SK-N-SH treated with all-trans-retinoic acid at 6 μM for 48 hours (cell line): Measurements from ENCODE around the gene DRD2.

Experiments
- ATAC-seq: fragments of 200-7000 bp; cut with Tn5 transposase; 3 replicates; pipeline ENCODE4 v1.9.1; 2020; ENCODE audit warnings: mild to moderate bottlenecking, moderate library complexity
- ARNTL ChIP-seq: fragments of 450-650 bp; formaldehyde crosslinking; IDR thresholded peaks from 2 replicates; pipeline ENCODE4 v1.5.0; 2020; ENCODE audit warnings: low read depth, mild to moderate bottlenecking, moderate library complexity, borderline replicate concordance
- BACH2 ChIP-seq: fragments of 250-450 bp; sonication (Bioruptor Pico); IDR thresholded peaks from 2 replicates; pipeline ENCODE4 v1.9.0; 2021; ENCODE audit warnings: mild to moderate bottlenecking, borderline replicate concordance
- CSDC2 ChIP-seq: fragments of 250-450 bp; sonication (Bioruptor Pico); IDR thresholded peaks from 2 replicates; pipeline ENCODE4 v1.5.0; 2020; ENCODE audit warnings: mild to moderate bottlenecking, moderate library complexity
- ESRRG ChIP-seq: fragments of 250-450 bp; sonication (Bioruptor Pico); IDR thresholded peaks from 2 replicates; pipeline ENCODE4 v1.6.1; 2021; ENCODE audit warnings: mild to moderate bottlenecking
- GLIS3 ChIP-seq: fragments of 250-450 bp; sonication (Bioruptor Pico); IDR thresholded peaks from 2 replicates; pipeline ENCODE4 v1.5.0; 2020; ENCODE audit warnings: mild to moderate bottlenecking, moderate library complexity
- ISL1 ChIP-seq: fragments of 250-450 bp; sonication (Bioruptor Pico); IDR thresholded peaks from 2 replicates; pipeline ENCODE4 v2.1.2; 2022; ENCODE audit warnings: mild to moderate bottlenecking, moderate library complexity
- OSR1 ChIP-seq: fragments of 250-450 bp; sonication (Bioruptor Pico); IDR thresholded peaks from 2 replicates; pipeline ENCODE4 v1.8.0; 2022; ENCODE audit warnings: moderate library complexity, mild to moderate bottlenecking, inconsistent platforms
- PPARA ChIP-seq: fragments of 250-450 bp; sonication (Bioruptor Pico); IDR thresholded peaks from 2 replicates; pipeline ENCODE4 v1.5.0; 2020; ENCODE audit warnings: mild to moderate bottlenecking, borderline replicate concordance
- RARB ChIP-seq: fragments of 250-450 bp; sonication (Bioruptor Pico); IDR thresholded peaks from 2 replicates; pipeline ENCODE4 v1.8.0; 2021; ENCODE audit warnings: mild to moderate bottlenecking, moderate library complexity
- SNAI2 ChIP-seq: fragments of 250-450 bp; sonication (Bioruptor Pico); IDR thresholded peaks from 2 replicates; pipeline ENCODE4 v1.5.0; 2020; ENCODE audit warnings: mild to moderate bottlenecking, moderate library complexity
- TCF4 ChIP-seq: fragments of 250-450 bp; sonication (Bioruptor Pico); IDR thresholded peaks from 2 replicates; pipeline ENCODE4 v1.8.0; 2021; ENCODE audit warnings: mild to moderate bottlenecking, moderate library complexity, borderline replicate concordance
- TOX ChIP-seq: fragments of 250-450 bp; sonication (Bioruptor Pico); IDR thresholded peaks from 2 replicates; pipeline ENCODE4 v1.8.0; 2021; ENCODE audit warnings: mild to moderate bottlenecking, moderate library complexity, borderline replicate concordance
- ZC3H10 ChIP-seq: fragments of 250-450 bp; sonication (Bioruptor Pico); IDR thresholded peaks from 2 replicates; pipeline ENCODE4 v1.5.1; 2021; ENCODE audit warnings: mild to moderate bottlenecking, moderate library complexity
- ZFP3 ChIP-seq: fragments of 250-450 bp; sonication (Bioruptor Pico); IDR thresholded peaks from 2 replicates; pipeline ENCODE4 v1.5.0; 2020; ENCODE audit warnings: mild to moderate bottlenecking, moderate library complexity
- ZFP30 ChIP-seq: fragments of 450-650 bp; formaldehyde crosslinking; IDR thresholded peaks from 2 replicates; pipeline ENCODE4 v1.5.0; 2022; ENCODE audit warnings: mild to moderate bottlenecking, moderate library complexity
- ZNF565 ChIP-seq: fragments of 450-650 bp; formaldehyde crosslinking; conservative IDR thresholded peaks from 2 replicates; pipeline ENCODE4 v1.5.0; 2020; ENCODE audit warnings: low read depth, mild to moderate bottlenecking, moderate library complexity
- ZNF8 ChIP-seq: fragments of 450-650 bp; formaldehyde crosslinking; IDR thresholded peaks from 2 replicates; pipeline ENCODE4 v1.5.0; 2020; ENCODE audit warnings: mild to moderate bottlenecking, moderate library complexity
- TF ChIP-seq, protein P1 (sequence below): fragments of 250-450 bp; sonication (Bioruptor Pico); IDR thresholded peaks from 2 replicates; pipeline ENCODE4 v1.8.0; 2020; ENCODE audit warnings: mild to moderate bottlenecking, moderate library complexity, borderline replicate concordance
- TF ChIP-seq, protein P2 (sequence below): fragments of 250-450 bp; sonication (Bioruptor Pico); IDR thresholded peaks from 2 replicates; pipeline ENCODE4 v1.5.1; 2020; ENCODE audit warnings: low read depth, mild to moderate bottlenecking, moderate library complexity
- TF ChIP-seq, protein P3 (sequence below): fragments of 250-450 bp; sonication (Bioruptor Pico); IDR thresholded peaks from 2 replicates; pipeline ENCODE4 v1.5.1; 2021; ENCODE audit warnings: mild to moderate bottlenecking, moderate library complexity
- TF ChIP-seq, protein P4 (sequence below): fragments of 250-450 bp; sonication (Bioruptor Pico); IDR thresholded peaks from 2 replicates; pipeline ENCODE4 v1.8.0; 2021; ENCODE audit warnings: low read depth, mild to moderate bottlenecking, moderate library complexity, borderline replicate concordance

DRD2 gene

DNA sequence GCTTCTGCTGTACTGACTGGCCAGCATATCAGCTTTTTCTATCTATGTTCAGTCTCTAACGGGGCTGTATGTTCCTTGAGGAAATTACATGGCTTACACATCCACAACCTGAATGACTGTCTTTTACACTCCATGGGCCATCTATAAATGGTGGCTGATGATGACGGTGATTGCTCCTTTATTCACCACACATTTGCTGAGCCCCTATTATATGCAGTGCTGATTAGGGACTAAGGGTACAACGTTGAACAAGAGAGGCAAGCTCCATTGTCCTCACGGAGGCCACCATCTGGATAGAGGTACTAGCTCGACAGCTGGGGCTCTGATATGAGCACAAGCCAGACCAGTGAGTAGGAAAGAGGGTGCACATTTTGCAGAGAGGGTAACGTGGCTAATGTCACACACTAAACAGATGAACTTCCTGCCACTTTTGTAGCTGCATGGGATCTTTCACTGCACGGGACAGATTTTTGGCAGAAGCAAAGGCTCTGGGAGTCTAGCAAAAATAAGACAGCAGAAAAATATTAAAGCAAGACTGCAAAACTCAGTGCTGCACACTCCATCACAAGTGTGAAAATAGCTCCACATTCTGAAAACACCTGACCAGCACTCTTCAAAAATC is 30.6 kb downstream of the DRD2 start:
- no peak for ATAC-seq
- TF ChIP-seq TOX (CRISPR knock-in tag) (no peak), RARB (no peak), BACH2 (CRISPR knock-in tag) (no peak), ZNF8 (CRISPR knock-in tag) (no peak), GLIS3 (CRISPR knock-in tag) (no peak), PPARA (CRISPR knock-in tag) (no peak), TCF4 (no peak), CSDC2 (CRISPR knock-in tag) (no peak), ZNF565 (no peak), ESRRG (CRISPR knock-in tag) (no peak)

DNA sequence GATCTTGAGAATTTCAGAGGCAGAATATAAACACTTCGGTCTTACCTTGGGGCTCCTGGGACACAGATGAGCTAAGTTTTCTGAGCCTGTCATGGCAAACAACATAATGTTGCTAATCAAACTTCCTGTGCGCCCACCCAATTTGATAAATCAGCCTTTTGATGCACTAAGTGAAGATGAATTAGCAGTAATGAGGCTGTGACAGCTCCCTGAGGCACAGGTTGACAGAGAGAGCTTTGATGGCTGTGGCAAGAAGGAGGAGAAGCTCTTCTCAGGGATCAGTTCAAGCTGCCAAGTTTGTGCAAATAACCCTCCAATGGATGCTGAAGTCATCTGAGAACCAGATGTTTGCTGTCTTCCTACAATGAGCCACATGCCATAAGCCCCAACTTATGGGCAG is 34.4 kb downstream of the DRD2 start:
- TF ChIP-seq, protein P1, sequence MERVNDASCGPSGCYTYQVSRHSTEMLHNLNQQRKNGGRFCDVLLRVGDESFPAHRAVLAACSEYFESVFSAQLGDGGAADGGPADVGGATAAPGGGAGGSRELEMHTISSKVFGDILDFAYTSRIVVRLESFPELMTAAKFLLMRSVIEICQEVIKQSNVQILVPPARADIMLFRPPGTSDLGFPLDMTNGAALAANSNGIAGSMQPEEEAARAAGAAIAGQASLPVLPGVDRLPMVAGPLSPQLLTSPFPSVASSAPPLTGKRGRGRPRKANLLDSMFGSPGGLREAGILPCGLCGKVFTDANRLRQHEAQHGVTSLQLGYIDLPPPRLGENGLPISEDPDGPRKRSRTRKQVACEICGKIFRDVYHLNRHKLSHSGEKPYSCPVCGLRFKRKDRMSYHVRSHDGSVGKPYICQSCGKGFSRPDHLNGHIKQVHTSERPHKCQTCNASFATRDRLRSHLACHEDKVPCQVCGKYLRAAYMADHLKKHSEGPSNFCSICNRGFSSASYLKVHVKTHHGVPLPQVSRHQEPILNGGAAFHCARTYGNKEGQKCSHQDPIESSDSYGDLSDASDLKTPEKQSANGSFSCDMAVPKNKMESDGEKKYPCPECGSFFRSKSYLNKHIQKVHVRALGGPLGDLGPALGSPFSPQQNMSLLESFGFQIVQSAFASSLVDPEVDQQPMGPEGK, result no peak
- TF ChIP-seq OSR1 (CRISPR knock-in tag), result no peak
- no peak for TF ChIP-seq ARNTL (CRISPR knock-in tag)
- TF ChIP-seq, protein P2, sequence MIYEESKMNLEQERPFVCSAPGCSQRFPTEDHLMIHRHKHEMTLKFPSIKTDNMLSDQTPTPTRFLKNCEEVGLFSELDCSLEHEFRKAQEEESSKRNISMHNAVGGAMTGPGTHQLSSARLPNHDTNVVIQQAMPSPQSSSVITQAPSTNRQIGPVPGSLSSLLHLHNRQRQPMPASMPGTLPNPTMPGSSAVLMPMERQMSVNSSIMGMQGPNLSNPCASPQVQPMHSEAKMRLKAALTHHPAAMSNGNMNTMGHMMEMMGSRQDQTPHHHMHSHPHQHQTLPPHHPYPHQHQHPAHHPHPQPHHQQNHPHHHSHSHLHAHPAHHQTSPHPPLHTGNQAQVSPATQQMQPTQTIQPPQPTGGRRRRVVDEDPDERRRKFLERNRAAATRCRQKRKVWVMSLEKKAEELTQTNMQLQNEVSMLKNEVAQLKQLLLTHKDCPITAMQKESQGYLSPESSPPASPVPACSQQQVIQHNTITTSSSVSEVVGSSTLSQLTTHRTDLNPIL (CRISPR knock-in tag), result no peak
- no peak for TF ChIP-seq PPARA (CRISPR knock-in tag)
- no peak for TF ChIP-seq ESRRG (CRISPR knock-in tag)
- TF ChIP-seq ZNF565, result no peak
- no peak for TF ChIP-seq ZNF8 (CRISPR knock-in tag)
- TF ChIP-seq TOX (CRISPR knock-in tag), result no peak
- TF ChIP-seq, protein P3, sequence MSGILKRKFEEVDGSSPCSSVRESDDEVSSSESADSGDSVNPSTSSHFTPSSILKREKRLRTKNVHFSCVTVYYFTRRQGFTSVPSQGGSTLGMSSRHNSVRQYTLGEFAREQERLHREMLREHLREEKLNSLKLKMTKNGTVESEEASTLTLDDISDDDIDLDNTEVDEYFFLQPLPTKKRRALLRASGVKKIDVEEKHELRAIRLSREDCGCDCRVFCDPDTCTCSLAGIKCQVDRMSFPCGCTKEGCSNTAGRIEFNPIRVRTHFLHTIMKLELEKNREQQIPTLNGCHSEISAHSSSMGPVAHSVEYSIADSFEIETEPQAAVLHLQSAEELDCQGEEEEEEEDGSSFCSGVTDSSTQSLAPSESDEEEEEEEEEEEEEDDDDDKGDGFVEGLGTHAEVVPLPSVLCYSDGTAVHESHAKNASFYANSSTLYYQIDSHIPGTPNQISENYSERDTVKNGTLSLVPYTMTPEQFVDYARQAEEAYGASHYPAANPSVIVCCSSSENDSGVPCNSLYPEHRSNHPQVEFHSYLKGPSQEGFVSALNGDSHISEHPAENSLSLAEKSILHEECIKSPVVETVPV (CRISPR knock-in tag), result no peak
- no peak for TF ChIP-seq ZFP3
- no peak for TF ChIP-seq SNAI2
- TF ChIP-seq TCF4, result no peak
- TF ChIP-seq ISL1, result no peak
- no peak for ATAC-seq

DNA sequence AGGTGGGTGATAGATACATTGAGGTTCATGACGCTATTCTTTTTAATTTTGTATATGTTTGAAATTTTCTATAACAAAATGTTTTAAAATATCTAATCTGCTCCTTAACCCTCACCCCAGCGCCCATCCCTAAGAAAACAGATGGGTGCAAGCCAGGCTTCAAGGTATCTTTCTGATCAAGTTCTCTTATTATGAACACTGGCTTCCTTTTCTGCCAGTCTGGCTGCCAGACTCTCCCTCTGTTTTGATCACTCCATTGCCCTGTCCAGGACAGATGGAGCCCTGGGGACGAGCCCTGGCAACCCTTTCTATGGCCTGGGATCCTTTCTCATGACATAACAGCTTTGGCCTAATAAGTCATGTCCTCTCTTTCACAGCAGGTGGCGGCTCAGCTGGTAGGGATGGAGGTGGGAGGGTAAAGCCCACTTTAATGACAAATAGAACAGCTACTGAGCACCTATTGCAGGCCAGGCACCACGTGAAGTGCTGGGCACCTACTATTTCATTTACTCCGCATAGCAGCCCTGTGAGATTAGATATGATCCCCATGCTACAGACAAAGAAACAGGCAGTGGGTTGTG is 38.4 kb downstream of the DRD2 start:
- TF ChIP-seq, protein P4, sequence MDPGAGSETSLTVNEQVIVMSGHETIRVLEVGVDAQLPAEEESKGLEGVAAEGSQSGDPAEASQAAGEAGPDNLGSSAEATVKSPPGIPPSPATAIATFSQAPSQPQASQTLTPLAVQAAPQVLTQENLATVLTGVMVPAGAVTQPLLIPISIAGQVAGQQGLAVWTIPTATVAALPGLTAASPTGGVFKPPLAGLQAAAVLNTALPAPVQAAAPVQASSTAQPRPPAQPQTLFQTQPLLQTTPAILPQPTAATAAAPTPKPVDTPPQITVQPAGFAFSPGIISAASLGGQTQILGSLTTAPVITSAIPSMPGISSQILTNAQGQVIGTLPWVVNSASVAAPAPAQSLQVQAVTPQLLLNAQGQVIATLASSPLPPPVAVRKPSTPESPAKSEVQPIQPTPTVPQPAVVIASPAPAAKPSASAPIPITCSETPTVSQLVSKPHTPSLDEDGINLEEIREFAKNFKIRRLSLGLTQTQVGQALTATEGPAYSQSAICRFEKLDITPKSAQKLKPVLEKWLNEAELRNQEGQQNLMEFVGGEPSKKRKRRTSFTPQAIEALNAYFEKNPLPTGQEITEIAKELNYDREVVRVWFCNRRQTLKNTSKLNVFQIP, result no peak
- TF ChIP-seq ZC3H10 (no peak), RARB (no peak), TOX (CRISPR knock-in tag) (no peak), SNAI2 (no peak), ARNTL (CRISPR knock-in tag) (no peak), GLIS3 (CRISPR knock-in tag) (no peak), ZNF565 (no peak), ISL1 (no peak), ZFP3 (no peak), ZNF8 (CRISPR knock-in tag) (no peak), ZFP30 (CRISPR knock-in tag) (no peak)
- TF ChIP-seq, protein P2 (CRISPR knock-in tag), result no peak
- TF ChIP-seq, protein P1, result no peak
- TF ChIP-seq, protein P3 (CRISPR knock-in tag), result no peak

More for the DNA sequence above, 38.4 kb downstream of the DRD2 start:
- ATAC-seq, result no peak; the same call in 2 of the 3 replicates
